ENCODE results near the gene UBE2D3. TPM values are rescaled to one million over a fixed set of nuclear protein-coding genes. Genes with fewer than 3 reads are reported as not detected.

The UBE2D3 gene
- total and polyA plus RNA-seq, 2 experiments from 2014 or later: 305 to 326 TPM

DNA sequence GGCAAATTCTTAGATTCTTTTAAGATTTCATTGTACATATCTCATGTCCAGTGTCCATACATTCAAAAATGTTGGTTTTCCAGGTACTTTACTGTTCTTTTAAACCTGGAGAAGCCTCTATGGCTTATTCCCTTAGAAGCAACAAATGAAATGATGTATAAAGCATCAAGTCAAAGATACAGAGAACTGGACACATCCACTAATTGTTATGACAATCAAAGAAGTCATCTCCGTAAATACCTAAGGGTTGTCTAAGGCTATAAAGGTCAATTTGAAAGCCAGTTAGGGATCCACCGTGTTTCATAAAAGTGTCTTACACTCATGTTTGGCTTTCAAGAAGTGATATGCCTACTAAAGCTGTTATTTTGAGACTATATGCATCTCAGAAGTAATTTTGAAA, 32.4 kb downstream of the UBE2D3 start:
- WGBS, 2 experiments (ENCODE audit: low coverage in 1 of 2, low lambda C conversion rate in 2 of 2, missing lambda C conversion rate in 2 of 2): 96 to 99% methylated on average over 2 of the region's 2 CpGs
- peaks cover 78% of the 10 kb centered on the region for H3K36me3 ChIP-seq (ENCODE audit: low read depth)

DNA sequence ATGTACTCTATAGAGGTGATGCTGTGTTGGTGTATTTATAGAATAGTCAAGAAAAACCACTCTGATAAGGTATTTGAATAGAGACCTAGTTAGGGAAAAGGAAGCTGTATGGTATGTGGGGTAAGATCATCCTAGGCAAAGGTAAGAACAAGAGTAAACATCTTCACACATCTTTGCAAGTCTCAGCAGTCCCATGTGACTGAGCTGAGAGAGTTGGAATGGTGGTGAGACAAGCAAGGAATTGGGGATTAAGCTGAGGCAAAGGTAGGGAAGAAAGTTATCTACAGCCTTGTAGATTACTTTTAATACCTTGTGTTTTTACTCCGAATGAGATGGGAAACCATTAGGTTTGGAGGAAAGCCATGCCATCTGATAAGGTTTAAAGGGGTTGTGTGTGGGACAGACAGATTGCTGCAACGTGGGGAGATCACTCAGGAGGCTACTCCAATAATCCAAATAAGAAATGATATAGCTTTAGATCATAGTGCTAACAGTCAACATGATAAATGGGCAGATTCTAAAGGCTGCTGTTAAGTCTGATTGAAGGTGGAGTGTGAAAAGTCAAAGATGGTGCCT, 34.9 kb downstream of the UBE2D3 start:
- Histone ChIP-seq H3K9me2 (ENCODE audit: insufficient read depth) (no peaks in the 10 kb centered on the region), H3K4me1 (ENCODE audit: insufficient read depth) (0 out of 2 replicates have a peak, but pooled peaks cover 3% of the 10 kb centered on the region), H3K9me3 (ENCODE audit: low read depth) (no peaks in the 10 kb centered on the region), H3K27ac (no peak overlapping the region), H3K4me2 (ENCODE audit: unreplicated experiment) (no peak overlapping the region), H4K20me1 (ENCODE audit: insufficient read depth) (no peaks in the 10 kb centered on the region), H3F3A (ENCODE audit: insufficient read depth) (peaks cover 88% of the 10 kb centered on the region), H3K36me3 (ENCODE audit: low read depth) (peaks cover 62% of the 10 kb centered on the region), H3K4me3 (no peak overlapping the region), H3K27me3 (replicated peaks; ENCODE audit: insufficient read depth) (no peaks in the 10 kb centered on the region), H3K9ac (no peak overlapping the region), H3K79me2 (ENCODE audit: insufficient read depth) (peaks cover 64% of the 10 kb centered on the region), H2AFZ (no peak overlapping the region)
- WGBS, 2 experiments (ENCODE audit: low coverage in 1 of 2, low lambda C conversion rate in 2 of 2, missing lambda C conversion rate in 2 of 2): 73 to 80% methylated on average over 2 of the region's 2 CpGs
- no peak for DNase-seq
- in situ Hi-C loops (cut with MboI): no loop called here
- no peak for TF ChIP-seq EZH2 (IDR thresholded peaks at IDR 0.05; ENCODE audit: insufficient read depth, poor library complexity, severe bottlenecking)
- TF ChIP-seq EZH2phosphoT487 (IDR thresholded peaks at IDR 0.05; ENCODE audit: insufficient read depth, low read depth): no peak

More for the DNA sequence above, 32.4 kb downstream of the UBE2D3 start:
- in situ Hi-C loops (cut with MboI): no loop called here
- Histone ChIP-seq H3K79me2 (ENCODE audit: insufficient read depth) (peaks cover 89% of the 10 kb centered on the region), H3K4me2 (ENCODE audit: unreplicated experiment) (no peak overlapping the region), H3K27ac (no peak overlapping the region), H2AFZ (no peak overlapping the region), H3K9me3 (ENCODE audit: low read depth) (no peaks in the 10 kb centered on the region), H3K9ac (no peak overlapping the region), H3K9me2 (ENCODE audit: insufficient read depth) (no peaks in the 10 kb centered on the region), H3K4me1 (ENCODE audit: insufficient read depth) (peaks cover 11% of the 10 kb centered on the region), H3F3A (ENCODE audit: insufficient read depth) (peaks cover 88% of the 10 kb centered on the region), H3K4me3 (no peak overlapping the region), H4K20me1 (ENCODE audit: insufficient read depth) (0 out of 2 replicates have a peak, but pooled peaks cover 5% of the 10 kb centered on the region), H3K27me3 (replicated peaks; ENCODE audit: insufficient read depth) (no peaks in the 10 kb centered on the region)
- TF ChIP-seq EZH2 (IDR thresholded peaks at IDR 0.05; ENCODE audit: insufficient read depth, poor library complexity, severe bottlenecking): no peak
- no peak for TF ChIP-seq EZH2phosphoT487 (IDR thresholded peaks at IDR 0.05; ENCODE audit: insufficient read depth, low read depth)
- no peak for DNase-seq

DNA sequence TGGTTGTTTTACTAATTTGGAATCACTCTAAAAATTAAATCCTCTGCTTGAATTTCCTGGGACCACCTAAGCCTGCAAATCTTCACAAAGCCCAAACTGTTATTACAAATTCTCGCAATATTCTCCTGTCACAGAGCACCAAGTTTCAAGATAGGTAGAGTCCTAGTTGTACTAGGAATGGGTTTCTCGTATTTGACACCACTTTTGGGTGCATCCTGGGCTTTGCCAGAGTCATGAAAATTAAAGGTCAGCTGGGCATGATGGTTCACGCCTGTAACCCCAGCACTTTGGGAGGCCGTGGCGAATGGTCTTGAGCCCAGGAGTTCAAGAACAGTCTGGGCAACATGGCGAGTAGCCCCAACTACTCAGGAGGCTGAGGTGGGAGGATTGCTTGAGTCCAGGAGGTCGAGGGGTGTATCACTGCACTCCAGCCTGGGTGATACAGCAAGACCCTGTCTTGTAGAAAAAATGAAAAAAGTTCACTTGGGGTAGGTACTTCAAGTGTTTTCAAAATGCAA, 36.0 kb downstream of the UBE2D3 start:
- in situ Hi-C loops (cut with MboI): no loop called here
- H3F3A ChIP-seq (ENCODE audit: insufficient read depth): peaks cover 88% of the 10 kb centered on the region
- no peak for DNase-seq
- H3K9me2 ChIP-seq (ENCODE audit: insufficient read depth): no peaks in the 10 kb centered on the region
- H3K9me3 ChIP-seq (ENCODE audit: low read depth): no peaks in the 10 kb centered on the region
- H3K36me3 ChIP-seq (ENCODE audit: low read depth): peaks cover 53% of the 10 kb centered on the region
- H3K4me2 ChIP-seq (ENCODE audit: unreplicated experiment): no peak overlapping the region
- H3K79me2 ChIP-seq (ENCODE audit: insufficient read depth): peaks cover 53% of the 10 kb centered on the region
- no peak overlapping the region for H2AFZ ChIP-seq
- no peaks in the 10 kb centered on the region for H3K27me3 ChIP-seq (replicated peaks; ENCODE audit: insufficient read depth)
- no peak for TF ChIP-seq EZH2phosphoT487 (IDR thresholded peaks at IDR 0.05; ENCODE audit: insufficient read depth, low read depth)
- TF ChIP-seq EZH2 (IDR thresholded peaks at IDR 0.05; ENCODE audit: insufficient read depth, poor library complexity, severe bottlenecking): no peak
- H3K9ac ChIP-seq: no peak overlapping the region
- H3K4me3 ChIP-seq: no peak overlapping the region
- 89 to 92% methylated on average over 7 of the region's 7 CpGs for WGBS, 2 experiments (ENCODE audit: low coverage in 1 of 2, low lambda C conversion rate in 2 of 2, missing lambda C conversion rate in 2 of 2)
- no peak overlapping the region for H3K27ac ChIP-seq
- no peaks in the 10 kb centered on the region for H4K20me1 ChIP-seq (ENCODE audit: insufficient read depth)
- 0 out of 2 replicates have a peak, but pooled peaks cover 3% of the 10 kb centered on the region for H3K4me1 ChIP-seq (ENCODE audit: insufficient read depth)

DNA sequence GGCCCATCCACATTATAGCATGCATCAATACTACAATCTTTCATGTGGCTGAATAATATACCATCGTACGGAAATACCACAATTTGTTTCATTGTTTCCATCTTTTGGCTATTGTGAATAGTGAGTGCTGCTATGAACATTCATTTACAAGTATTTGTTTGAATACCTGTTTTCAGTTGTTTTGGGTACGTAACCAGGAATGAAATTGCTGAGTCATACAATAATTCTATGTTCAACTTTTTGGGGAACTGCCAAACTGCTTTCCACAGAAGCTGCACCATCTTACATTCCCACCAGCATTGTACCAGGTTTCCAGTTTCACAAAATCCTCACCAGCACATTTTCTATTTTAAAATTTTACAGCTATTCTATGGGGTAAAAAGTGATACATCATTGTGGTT, 38.0 kb downstream of the UBE2D3 start:
- Histone ChIP-seq H3K4me2 (ENCODE audit: unreplicated experiment) (no peak overlapping the region), H3K4me1 (ENCODE audit: insufficient read depth) (0 out of 2 replicates have a peak, but pooled peaks cover 3% of the 10 kb centered on the region), H3K27me3 (replicated peaks; ENCODE audit: insufficient read depth) (no peaks in the 10 kb centered on the region), H3K27ac (peak overlapping the region; percentile 23), H2AFZ (no peak overlapping the region), H3K9me2 (ENCODE audit: insufficient read depth) (no peaks in the 10 kb centered on the region), H3K79me2 (ENCODE audit: insufficient read depth) (peaks cover 33% of the 10 kb centered on the region), H3K4me3 (no peak overlapping the region), H3K9me3 (ENCODE audit: low read depth) (no peaks in the 10 kb centered on the region), H4K20me1 (ENCODE audit: insufficient read depth) (no peaks in the 10 kb centered on the region), H3K36me3 (ENCODE audit: low read depth) (peaks cover 33% of the 10 kb centered on the region), H3K9ac (no peak overlapping the region), H3F3A (ENCODE audit: insufficient read depth) (peaks cover 68% of the 10 kb centered on the region)
- 92 to 97% methylated on average over 3 of the region's 3 CpGs for WGBS, 2 experiments (ENCODE audit: low coverage in 1 of 2, low lambda C conversion rate in 2 of 2, missing lambda C conversion rate in 2 of 2)
- peak; percentile 52 for DNase-seq
- TF ChIP-seq EZH2phosphoT487 (IDR thresholded peaks at IDR 0.05; ENCODE audit: insufficient read depth, low read depth) (no peak), EZH2 (IDR thresholded peaks at IDR 0.05; ENCODE audit: insufficient read depth, poor library complexity, severe bottlenecking) (no peak)
- in situ Hi-C loops (cut with MboI): no loop called here
